NCI-H774 (cell line): ENCODE measurements around the gene SLC7A4.
"Not testable (repeated sequence)": the region's sequence is repeated elsewhere in the genome, so short reads cannot be mapped to it uniquely, and the experiment has no call there.

Experiments
- DNase-seq: peaks from one replicate; lab custom pipeline; 2025; lab: John Stamatoyannopoulos, UW

SLC7A4 gene

DNA sequence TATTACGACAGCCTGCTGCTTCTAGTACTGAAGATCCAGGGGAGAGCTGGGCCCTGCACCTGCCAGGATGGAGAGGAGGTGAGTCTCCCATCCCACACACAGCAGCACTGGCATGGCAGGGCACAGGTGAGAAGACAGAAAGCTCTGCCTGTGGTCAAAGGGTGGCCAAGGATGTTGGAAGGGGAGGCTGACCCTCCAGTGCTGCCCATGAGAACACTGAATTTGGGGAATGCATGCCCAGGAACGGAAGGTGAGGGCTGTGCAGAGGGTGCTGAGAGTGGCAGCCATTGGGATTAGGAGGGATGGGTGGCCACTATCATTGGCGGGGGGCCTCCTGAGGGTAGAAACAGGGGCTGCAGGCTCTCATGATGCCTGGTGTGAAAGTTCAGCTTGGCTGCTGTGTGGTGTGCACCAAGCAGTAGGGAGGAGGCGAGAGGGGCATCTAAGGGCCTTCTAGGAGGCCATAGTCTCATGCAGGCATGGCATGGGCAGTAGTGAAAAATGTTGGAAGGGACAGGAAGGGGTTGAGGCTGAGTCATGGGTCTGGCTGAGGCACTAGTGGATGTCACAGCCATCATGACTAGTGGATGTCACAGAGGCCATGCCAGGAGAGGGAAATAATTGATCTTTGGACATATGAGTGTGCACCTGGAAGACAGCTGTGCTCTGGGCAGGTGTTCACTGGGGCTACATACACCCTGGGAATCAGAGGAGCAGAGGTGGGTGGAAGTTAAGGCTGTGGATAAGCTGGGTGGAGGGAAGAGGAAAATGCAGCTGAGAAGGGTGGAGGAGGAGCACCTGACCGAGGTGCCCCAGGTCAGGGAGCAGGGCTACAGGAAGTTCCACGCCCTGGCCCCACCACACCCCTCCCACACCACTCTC lies 10.9 kb upstream of the SLC7A4 start:
- DNase-seq, result no peak

DNA sequence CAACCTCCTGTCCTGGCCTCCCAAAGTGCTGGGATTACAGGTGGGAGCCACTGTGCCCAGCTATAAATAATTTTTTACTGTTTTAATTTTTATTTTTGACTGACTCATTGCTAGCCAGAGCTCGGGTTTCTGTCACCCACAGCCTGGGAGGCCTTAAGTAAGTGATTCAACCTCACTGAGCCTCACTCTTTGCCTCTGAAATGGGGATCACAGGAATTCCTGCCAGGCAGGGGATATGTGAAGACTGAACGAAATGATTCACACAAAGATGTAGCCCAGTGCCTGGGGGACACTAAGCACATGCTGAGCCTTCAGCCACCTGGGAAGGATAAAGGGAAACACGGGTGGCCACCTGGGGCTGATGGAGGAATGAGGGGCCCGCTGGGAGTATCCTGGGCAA lies 9.6 kb upstream of the SLC7A4 start:
- DNase-seq, result no peak

DNA sequence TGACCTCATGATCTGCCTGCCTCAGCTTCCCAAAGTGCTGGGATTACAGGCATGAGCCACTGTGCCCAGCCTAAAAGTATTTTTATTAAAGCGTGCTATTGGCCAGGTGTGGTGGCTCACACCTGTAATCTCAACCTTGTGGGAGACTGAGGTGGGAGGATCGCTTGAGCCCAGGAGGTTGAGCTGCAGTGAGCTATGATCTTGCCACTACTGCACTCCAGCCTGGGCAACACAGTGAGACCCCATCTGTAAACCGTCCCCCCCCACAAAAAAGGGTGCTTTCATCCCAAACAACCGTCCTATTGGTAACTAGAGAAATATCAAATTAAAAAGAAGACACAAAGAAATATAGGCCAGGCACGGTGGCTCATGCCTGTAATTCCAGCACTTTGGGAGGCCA lies 6.8 kb upstream of the SLC7A4 start:
- not testable (repeated sequence) for DNase-seq

DNA sequence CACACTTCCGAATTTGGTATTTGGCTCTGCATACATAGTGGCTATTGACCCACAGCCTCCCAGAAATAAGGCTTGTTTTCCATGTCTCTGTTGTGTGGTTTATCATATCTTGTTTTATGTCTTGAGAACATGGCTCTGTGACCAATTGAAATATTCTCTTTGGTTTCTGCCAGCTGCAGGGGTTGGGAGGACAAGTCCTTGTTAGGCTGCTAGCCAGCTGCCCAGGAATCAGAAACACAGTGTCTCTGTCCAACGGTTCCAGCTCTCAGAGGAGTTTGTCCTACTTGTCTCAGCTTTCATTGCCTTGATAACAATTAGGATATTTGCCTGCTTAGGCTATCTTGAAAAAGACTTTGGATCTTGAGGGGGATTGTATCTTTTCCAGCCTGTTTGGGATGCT lies 6.0 kb upstream of the SLC7A4 start:
- DNase-seq, result no peak

DNA sequence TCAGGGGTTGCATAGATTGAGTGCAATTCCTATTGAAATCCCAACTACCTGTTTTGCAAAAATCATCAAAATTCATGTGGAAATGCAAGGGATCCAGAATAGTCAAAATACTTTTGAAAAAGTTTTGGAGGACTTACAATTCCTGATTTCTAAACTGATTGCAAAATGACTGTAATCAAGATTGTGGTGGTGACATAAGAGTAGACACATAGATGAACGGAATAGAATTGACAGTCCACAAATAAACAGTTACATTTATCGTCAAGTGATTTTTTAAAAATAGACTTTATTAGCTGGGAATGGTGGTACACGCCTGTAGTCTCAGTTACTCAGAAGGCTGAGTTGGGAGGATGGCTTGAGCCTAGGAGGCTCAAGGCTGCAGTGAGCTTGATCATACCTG lies 2.6 kb upstream of the SLC7A4 start:
- DNase-seq, result no peak

DNA sequence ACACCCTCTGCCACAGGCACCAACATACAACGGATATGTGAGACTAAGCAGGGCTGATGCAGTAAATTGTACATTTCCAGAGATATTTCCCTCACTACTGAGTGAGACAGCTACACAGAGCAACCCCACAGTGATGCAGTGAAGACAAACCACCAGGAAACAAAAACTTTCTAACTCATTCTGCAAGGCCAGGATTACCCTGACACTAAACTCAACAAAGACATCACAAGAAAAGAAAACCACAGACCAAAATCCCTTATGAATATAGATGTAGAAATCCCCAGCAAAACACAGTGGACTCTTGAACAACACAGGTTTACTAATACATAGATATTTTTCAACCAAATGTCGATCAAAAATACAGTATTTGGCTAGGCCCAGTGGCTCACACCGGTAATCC lies 1.5 kb upstream of the SLC7A4 start:
- DNase-seq, result no peak

DNA sequence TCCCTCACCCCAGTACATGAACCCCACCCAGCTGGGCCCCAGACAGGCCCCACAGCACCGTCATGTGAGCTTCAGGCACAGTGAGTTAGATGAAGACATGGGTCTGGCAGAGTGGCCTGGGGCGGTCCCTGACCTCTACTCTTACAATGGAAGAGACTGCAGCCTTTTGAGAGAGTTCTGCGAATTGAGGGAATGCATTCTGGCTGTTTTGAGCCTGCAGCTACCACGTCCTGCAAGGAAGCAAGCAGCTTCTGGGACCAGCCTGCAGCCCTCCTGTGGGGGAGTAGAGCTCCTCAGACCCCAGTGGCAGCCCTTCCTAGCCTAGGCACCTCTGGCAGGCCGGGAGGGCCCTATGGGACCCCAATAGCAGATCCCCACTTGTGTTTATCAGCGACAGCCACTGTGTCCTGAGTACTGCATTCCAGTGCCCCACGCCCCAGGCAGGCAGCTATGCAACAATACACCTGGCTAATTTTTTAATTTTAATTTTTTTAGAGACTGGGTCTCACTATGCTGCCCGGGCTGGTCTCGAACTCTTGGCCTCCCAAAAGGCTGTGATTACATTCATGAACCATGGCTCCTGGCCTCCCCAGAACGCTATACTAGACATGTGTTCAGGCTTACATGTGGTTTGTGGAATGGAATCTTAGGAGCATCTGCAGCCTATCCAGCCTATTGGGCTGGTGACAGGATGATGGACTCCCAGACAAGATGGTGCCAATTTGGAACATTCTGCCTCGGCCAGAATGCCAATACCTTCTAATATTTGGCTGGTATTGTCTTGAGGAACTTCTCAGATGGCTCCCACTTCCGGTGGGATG lies 717 bp upstream of the SLC7A4 start:
- DNase-seq, result no peak

DNA sequence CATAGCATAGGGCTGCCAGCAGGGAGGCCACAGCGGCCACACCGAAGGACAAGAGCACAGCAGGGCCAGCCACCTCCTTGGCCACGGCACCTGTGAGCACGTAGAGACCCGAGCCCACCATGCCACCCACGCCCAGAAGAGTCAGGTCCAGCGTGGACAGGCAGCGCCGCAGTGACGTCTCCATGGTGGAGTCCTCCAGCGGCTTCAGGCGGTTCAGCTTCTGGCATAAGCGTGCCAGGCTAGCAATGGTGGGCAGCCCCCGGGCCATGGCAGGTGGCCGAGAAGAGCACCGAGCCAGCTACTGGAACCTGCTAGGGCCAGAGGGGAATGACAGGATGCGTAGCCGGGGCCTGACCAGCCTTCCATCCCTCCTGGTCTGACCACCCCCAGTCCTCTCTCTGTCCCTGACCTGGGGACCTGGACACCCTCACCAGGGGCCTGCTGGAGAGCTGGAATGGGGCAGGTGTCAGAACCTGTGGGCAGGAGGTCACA lies 770 bp downstream of the SLC7A4 start:
- DNase-seq, result no peak

DNA sequence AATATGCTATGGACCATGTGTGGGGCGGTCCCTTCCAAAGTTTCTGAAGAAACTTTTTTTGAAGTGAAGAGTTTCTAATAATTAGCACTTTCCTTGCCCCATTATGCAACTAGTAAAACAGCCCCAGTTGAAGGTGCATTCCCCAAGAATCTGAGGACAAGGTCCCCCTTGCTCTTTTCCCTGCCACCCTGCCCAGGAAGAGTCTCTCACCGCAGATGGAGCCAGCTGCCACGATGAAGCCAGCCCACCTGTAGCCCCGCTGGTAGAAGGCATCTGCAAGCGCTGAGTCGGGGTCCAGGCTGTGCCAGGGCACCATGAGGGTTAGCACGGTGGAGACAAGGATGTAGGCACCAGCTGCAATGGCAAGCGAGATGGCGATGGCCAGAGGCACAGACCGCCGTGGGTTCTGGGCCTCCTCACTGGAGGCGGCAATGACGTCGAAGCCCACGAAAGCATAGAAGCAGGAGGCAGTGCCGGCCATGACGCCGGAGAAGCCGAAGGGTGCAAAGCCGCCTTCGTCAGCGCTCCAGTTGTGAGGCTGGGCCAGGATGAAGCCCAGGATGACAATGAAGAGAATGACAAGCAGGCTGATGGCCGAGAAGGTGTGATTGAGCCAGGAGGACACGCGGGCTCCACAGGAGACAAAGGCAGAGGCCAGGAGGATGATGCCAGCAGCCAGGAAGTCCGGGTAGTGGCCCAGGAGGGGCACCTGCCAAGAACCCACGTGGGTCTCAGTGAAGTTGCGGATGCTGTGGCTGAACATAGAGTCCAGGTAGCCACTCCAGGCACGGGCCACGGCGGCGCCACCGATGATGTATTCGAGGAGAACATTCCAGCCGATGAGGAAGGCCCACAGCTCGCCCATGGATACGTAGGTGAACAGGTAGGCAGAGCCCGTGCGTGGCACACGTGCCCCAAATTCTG lies 1.5 kb downstream of the SLC7A4 start:
- DNase-seq, result no peak

DNA sequence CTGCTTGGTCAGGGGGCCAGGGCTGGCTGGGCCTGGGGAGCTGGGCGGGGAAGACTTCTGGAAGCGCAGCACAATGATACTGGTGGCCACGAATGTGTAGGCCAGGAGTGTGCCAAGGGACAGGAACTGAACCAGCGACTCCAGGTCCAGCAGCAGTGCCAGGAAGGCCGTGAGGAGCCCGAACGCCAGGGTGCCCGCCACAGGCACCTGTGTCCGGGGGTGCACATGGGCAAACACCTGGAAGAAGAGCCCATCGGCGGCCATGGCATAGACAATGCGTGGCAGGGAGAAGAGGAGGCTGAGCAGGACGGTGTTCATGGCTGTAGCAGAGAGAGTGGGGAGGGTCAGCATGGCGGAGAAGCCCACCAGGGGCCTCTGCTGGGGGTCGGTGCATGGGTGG lies 2.3 kb downstream of the SLC7A4 start:
- DNase-seq, result no peak

DNA sequence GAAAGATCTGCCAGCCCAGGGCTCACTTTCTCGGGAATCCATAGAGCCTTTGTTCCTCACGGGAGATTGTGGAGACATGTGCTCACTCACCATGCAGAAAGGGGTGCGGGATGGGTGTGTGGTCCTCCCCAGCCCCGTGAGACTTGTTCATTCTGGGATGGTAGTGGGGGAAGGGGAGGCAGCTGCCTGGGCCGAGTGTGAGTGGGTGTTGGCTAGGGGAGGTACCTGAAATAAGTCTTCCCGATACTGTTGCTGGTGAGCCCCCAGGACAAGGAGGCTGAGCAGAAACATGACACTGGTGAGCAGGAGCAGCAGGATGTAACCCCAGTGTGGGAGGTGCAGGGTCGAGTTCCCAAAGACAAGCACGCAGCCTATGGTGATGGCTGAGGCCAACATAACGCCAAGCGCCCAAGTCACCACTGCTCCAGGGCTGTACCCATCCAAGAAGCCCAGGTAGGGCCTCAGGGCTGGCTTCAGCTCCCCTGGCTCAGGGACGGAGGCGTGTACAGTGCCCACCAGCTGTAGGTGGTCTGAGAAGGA lies 2.8 kb downstream of the SLC7A4 start:
- no peak for DNase-seq

DNA sequence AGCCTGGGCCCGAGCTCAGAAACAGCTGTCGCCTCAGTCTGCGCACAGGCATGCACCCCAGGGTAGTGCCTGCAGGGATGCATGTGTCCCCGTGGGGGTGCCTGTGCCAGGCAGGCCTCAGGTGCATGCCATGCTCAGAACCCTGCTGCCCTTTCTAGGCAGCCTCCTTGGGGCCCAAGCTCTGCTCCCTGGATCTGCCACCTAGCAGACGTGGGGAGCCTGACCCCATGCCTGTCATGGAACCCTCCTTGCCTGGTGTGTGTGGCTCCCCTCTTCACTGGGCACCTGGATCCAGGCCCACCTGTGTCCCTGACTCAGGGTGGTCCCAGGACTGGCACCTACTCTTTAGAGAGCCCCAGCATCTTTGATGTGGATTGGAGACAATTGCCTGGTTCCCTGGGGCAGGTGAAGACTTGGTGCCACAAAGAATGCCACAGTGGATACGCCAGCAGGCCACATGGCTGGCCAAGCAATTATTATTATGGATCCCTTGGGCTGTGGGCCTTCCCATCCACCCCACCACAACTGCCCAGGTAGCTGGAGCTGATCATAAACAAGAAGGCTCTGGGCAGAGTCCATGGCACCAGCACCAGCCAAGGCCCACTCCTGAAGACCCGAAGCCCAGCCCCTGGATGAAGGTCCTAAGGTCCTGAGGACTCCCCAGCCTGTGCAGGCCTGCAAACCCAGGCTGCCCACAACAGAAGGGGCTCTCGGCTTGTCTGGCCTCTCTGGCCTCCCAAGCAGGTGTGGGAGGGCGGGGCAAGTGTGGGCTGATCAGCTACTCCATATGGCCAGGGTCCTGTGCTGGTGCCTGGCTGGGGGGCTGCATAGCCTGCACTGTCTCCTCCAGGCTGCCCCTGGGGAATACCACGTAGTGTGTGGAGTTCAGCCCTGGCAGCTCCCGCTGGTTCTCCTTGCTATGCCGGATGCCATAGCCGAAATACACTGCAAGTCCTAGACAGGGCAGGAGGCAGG lies 3.8 kb downstream of the SLC7A4 start:
- DNase-seq, result no peak

DNA sequence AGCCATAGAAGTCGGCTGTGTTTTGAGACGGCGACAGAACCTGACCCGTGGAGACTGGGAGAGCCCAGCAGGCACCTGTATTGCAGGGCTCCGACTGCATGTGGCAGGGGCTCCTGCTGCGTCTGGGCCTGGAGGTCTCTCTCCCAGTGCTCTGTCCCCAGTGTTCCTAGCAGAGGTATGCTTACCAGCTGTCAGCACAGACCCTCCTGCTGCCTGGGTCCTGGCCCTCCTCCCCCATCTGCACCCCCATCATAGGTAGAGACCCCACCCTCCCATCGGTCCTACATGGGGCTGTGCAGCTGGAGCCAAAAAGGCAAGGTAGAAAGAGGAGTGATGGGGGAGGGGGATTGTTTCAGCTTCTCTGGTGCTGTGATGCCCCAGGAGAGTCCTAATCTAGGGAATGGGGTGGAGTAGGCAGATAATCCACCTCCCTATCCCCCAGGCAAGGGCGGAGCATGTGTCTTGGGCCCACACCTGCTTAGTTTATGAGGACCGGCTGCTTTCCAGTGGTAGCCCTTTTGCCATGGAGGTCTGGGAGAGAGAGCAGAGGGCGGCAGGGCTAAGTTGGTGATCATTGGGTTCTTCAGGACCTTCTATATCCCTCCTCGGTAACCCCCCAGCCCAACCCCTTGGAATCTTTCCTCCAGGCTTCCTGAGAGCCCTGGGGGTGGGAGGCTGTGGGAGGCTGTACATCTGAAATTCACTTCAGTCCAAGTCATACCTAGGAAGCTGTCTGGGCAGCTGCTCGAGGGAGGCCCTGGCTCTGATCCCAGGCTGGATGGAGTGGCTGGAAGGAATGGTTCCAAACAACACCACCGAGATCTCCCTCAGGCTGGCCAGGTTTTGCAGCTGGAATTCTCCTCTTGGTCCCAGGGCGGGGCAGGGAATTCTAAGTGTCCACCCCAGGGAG lies 5.3 kb downstream of the SLC7A4 start:
- DNase-seq, result no peak

DNA sequence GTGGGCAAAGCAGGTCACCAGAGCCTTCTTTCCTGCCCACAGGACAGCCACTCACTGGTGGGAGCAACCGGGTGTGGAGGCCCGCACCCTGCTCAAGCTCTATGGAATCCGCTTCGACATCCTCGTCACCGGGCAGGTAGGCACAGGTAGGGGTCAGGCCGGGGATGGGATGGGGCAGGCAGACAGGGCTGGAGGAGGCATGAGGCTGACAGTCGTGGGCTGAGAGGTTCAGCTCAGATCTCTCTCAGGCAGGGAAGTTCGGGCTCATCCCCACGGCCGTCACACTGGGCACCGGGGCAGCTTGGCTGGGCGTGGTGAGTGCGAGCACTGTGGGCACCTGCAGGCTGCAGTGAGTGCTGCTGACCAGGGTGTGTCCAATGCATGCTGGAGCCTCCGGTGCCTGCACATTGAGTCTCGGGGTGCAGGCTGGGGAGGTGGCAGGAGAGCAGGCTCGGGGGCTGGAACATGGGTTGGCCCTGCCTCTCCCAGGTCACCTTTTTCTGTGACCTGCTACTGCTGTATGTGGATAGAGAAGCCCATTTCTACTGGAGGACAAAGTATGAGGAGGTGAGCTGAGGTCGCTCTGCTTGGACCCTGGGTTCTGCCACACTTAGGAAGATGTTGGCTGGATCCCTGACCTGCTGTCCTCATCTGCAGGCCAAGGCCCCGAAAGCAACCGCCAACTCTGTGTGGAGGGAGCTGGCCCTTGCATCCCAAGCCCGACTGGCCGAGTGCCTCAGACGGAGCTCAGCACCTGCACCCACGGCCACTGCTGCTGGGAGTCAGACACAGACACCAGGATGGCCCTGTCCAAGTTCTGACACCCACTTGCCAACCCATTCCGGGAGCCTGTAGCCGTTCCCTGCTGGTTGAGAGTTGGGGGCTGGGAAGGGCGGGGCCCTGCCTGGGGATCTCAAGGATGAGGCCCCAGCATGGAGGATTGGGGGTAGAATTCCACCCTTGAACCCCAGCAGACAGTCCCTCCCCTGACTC lies 6.3 kb downstream of the SLC7A4 start:
- DNase-seq, result no peak

DNA sequence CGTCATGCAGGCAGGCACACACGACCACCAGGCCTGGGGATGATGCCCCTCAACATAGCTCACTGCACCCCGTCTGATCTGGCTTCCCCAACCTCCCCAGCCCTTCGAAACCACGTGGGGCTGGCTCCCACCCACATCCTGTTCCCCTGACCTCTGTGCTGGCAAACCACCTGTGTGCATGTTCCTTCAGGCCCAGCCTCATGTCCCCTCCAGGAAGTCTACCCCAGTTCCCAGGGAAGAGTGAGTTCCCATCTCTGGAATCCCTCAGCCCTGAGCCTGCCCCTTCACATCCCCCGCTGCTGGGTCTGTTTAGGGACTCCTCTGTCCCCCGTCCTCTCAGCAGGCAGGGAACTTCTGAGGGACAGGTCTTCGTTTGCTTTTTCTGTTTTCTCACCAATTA lies 7.1 kb downstream of the SLC7A4 start:
- no peak for DNase-seq

DNA sequence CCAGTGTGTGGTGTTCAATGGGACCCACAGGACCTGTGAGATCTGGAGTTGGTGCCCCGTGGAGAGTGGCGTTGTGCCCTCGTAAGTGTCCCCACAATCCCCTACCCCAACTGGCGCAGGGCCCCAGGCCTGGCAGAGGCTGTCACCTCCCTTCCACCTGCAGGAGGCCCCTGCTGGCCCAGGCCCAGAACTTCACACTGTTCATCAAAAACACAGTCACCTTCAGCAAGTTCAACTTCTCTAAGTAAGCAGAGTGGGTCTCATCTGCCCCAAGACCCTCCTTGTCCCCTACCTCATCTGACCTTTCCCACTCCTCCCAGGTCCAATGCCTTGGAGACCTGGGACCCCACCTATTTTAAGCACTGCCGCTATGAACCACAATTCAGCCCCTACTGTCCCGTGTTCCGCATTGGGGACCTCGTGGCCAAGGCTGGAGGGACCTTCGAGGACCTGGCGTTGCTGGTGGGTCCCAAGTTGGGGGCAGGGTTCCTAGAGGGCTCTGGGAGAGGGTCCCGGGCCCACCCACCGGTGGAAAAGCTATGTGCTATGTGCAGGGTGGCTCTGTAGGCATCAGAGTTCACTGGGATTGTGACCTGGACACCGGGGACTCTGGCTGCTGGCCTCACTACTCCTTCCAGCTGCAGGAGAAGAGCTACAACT lies 9.3 kb downstream of the SLC7A4 start:
- no peak for DNase-seq

DNA sequence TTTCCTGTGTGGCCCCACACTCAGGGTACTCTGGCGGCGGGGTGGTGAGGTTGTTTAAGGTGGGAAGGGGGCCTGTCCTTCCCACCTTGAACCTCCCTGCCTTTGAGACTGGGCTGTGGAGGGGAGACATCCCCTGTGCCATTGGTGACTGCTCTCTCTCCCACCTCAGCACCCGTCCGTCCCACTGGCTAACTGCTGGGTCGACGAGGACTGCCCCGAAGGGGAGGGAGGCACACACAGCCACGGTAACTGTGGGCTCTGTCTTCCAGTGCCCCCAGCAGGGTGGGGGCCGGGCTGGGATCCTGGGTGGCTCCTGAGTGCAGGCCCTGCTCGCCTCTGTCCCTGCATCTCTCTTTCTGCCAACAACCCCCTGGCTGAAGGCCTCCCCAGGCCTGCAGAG lies 9.9 kb downstream of the SLC7A4 start:
- no peak for DNase-seq
